ENCODE measurements around the gene FA2H.
"Not testable (repeated sequence)": the region's sequence is repeated elsewhere in the genome, so short reads cannot be mapped to it uniquely, and the experiment has no call there.

The FA2H gene

DNA sequence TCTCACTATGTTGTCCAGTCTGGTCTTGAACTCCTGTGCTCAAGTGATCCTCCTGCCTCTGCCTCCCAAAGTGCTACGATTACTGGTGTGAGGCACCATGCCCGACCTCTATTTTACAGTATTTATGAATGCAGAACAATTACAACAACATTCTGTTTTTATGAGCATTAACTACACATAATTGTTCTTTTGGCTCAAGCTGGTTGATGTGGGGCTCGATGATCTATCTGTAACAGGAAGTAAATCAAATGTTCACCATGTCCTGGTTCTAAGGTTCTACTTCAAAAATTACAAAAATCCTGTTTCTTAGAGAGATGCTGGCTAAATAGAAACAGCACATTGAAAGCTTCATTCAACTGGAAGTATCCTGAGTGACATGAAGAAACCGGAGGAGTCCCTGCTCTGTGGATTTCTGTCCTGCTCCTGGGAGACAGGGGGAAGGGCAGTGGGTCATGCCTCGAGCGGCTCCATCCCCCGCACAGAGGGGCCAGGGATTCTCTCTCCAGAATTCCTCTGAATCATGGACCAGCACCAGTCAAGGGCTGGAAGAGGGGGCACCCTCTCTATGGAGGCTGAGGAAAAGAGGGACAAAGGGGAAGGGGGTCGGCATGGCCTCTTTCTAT lies 31.5 kb downstream of the FA2H start:
- no peak for DNase-seq

DNA sequence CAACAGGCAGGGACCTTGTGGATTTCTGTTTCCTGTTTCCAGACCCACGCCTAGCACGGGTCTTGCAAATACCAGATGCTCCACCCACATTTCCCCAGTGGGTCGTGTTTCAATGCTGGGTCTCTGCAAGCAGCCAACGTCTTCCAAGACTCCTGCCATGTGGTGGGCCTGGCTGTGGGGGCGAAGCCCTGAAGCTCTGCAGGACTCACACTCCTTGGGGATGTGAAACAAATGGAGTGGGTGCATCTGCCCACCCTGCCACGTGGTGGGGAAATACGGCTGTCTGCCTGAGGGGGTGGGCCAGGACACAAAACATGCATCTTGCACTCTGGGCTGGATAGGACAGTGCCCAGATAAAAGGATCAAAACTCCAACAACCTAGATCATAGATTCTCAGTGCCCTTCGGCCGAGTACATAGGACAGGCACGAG lies 32.6 kb downstream of the FA2H start:
- no peak for DNase-seq

DNA sequence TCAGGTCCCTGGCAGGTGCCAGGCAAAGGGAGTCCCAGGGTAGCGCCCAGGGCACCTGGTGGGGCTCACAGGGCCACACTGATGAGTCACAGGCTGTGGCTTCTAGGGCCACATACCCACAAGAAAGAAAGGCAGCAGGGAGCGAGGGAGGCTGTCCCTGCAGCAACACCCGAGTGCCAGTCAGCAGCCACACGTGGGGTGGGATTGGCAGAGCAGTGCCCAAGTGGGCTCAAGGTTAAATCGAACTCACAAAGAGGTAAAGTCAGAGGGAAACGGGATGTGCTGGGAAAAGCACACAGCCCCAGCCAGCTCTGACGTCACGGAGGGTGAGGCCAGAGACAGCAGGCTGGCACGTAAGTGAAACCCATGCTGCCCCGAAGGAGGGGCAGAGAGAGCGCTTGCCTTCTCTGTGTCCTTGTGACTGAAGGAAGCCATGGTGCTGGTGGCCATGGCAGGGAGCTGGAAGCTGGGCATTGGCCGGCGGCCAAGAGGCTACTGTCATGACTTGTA lies 33.8 kb downstream of the FA2H start:
- no peak for DNase-seq

DNA sequence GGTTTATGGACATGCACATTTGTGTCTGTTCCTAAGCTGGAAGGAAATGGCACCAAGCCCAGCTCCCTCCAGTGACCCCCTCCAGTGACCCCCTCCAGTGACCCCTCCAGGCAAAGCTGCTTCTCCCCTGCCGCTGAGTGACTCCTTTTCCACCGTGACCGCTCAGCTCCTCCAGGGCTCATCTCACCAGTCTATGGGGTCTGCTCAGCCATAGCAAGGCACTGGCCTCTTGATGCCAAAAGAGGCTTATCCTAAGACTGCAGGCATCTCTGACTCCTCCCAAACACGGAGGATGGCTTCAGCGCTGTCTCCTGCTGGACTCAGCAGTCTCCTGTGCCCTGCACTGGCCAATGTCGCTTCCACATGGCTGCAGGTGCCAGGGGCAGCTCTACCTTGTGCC lies 35.3 kb downstream of the FA2H start:
- no peak for DNase-seq

DNA sequence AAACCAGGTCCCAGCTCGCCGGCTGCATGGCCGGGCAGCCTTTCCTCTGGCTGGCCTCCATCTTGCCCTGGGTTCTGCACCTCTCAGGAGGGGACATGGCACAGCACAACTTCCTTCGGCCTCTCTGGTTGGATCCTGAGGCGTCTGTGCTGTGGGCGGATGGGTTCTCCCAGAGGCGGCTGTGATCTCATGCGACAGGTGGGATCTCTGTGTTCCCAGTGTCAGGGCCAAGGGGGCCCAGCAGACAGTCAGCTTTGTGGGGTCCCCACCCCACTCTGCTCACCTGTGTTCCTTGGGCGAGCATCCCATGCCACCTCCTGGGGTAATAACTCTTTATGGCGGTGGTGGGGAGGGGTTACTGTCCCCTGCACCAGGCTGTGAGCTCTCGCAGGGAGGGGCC lies 35.8 kb downstream of the FA2H start:
- no peak for DNase-seq

DNA sequence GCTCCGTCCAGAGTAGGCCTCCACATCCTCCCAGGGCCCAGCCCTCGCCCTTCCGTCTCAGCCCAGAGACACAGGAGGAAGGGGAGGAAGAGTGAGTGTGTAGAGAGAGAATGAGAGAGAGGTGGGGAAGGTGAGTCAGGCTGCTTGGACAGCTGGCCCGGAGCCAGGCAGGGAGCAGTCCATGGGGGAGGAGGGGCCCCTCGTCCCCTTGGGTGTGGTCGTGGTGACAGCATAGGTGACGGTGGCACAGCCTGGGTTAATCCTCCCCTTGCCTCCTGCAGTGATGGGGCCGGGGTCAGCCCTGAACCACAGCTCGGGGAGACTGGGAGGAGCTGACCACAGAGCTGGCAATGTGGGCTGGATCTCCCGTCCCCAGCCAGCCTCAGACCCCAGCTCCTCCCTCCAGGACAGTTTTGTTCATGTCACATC lies 36.5 kb downstream of the FA2H start:
- DNase-seq, result no peak

DNA sequence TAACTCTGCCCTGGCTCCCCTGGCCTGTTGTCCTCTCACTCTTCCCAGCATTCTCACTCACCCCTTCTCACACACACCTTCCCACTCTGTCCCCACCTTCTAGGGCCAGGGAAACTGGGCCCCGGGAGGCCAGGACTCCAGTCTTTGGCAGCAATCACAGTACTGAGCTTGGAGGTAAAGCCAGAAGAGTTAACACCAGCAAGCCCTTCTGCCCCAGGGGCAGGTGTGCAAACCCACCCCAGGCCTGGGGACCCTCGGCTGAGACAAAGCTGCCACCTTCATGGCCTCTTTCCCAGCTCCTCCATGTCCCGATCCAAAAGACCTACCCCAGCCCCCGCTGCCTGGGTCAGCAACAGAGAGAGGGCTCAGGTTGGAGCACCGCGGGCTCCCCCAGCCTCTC lies 37.1 kb downstream of the FA2H start:
- no peak for DNase-seq

DNA sequence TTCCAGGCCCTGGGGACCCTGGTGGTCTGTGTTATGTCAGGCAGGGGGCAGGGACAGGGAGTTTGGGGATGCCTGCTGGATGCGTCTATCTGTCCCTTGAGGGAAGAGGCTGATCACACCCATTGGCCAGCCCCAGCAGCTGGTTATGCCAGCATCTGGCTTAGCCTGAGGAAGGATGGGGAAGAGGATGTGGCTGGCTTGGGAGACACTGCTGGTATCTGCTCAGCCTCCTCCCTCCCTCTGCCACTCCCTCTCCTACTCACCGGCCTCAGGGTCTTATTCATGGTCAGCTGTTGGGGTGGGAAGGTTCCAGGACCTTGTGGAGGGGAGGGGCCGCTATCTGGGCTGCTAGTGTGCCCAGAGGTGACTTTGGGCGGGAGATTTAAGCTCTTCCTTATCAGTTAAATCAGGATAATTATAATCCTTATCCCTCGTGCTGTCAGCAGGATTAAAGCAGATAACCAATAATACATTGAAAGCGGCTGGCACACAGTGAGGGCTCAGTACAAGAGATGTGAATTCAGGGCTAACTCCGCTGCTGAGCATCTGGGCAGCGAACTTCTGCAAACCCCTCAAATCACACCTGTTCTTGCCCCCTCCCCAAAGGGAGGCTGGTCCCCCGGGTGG lies 38.0 kb downstream of the FA2H start:
- DNase-seq, result no peak

DNA sequence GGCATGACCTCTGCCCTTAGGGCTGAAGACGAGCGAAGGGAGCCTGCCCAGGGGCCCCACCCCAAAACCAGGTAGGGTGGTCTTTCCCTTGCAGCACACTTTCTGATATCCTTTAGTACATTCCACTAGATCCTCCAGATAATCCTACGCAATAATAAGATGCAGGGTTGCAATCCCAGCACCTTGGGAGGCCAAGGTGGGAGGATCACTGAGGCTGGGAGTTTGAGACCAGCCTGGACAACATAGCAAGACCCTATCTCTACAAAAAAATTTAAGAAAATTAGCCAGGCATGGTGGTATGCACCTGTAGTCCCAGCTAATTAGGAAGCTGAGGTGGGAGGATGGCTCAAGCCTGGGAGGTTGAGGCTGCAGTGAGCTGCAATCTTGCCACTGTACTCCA lies 39.1 kb downstream of the FA2H start:
- DNase-seq, result no peak

DNA sequence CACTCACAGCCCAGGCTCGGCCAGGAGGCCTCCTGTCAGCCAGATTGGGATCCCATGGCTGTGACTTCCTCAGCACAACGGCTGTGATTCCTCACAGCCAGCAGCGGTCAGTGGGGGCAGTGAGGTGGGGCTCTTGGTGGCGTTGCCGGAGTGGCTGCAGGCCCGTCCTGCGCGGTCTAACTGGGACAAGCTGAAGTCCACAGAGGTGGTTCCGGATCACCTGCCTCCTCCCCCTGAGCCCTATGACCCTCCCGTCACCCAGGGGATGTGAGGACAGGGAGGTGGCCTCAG lies 39.5 kb downstream of the FA2H start:
- DNase-seq, result no peak

DNA sequence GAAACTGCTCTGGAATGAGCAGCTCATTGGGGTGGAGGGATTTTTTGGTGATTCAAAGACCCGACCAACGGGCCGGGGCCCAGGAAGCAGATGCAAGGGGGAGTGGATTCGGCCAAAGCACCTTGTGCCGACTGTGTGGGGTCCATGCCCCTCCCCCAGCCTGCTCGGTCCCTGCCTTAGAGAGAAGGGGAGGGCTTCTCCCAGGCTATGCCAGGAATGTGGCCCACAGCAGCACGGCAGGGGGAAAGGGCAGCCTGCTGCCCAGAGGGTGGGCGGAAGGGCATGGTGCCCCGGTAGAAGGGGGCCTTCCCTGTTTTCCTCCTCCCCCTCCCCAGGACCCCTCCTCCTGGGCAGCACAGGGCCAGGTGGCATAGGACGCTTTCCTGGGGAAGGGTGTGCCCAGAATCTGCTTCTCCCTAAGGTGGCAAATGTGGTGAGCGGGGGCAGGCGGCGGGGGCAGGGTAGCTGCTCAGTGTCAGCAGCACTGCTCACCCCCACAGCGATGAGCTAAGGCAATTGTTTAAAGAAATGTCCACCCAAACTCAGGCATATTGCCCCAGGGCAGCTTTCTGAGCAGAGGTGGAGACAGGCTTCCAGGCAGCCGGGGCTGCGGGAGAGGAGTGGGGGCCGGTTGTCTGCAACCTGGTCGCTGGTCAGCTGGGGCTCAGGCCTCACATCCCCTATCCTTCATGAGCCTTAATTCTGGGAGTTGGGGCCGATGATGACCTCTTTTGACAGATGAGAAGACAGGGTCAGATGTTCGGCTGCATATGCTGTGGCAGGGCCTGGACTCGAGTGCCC lies 40.1 kb downstream of the FA2H start:
- DNase-seq, result no peak

DNA sequence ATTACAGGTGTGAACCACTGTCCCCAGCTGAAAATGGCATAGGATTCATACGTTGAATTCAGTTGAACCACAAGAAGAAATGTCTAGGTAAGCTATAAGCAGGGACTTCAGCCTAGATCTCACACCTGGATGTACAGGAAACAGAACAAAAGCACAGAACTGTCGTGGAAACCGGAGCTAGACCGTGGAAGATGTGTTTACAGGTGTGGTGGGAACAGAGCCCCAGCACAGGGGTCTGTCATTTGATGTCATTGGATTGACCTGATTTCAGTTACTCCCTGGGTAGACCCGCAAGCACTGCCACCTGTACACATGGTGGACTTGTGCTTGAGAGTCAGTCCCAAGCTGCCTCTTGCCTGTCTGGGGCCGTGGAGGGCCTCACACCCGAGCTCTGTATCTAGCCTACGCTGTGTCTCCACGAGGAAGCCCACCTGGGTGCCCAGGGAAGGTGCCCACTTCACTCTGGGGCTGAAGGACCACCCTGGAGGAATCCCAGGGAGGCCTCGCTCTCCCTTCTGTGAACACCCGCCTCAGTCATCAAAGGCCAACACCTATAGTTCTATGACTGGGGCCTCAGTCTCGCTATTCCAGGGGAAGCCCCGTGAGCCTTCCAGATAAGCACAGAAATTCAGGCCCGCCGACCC lies 41.8 kb downstream of the FA2H start:
- no peak for DNase-seq

DNA sequence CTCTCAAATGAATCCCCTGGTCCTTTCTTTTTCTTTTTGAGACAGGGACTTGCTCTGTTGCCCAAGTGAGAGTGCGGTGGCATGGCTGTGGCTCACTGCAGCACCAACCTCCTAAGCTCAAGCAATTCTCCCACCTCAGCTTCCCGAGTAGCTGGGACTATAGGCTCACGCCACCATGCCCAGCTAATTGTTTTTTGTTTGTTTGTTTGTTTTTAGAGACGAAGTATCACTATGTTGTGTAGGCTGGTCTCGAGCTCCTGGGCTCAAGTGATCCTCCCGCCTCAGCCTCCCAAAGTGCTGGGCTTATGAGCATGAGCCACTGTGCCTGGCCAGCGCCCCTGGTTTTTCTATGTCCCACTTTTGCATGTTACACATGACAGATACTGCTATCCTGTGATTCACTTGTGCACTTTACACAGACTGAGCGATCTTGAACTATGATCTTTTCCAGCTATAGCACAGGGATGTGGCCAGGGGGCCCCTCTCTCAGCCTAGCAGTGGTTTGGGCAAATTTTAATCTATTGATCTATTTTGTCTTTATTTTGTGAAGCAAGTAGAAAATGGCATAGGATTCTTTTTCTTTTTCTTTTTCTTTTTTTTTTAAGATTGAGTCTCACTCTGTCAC lies 42.7 kb downstream of the FA2H start:
- no peak for DNase-seq

DNA sequence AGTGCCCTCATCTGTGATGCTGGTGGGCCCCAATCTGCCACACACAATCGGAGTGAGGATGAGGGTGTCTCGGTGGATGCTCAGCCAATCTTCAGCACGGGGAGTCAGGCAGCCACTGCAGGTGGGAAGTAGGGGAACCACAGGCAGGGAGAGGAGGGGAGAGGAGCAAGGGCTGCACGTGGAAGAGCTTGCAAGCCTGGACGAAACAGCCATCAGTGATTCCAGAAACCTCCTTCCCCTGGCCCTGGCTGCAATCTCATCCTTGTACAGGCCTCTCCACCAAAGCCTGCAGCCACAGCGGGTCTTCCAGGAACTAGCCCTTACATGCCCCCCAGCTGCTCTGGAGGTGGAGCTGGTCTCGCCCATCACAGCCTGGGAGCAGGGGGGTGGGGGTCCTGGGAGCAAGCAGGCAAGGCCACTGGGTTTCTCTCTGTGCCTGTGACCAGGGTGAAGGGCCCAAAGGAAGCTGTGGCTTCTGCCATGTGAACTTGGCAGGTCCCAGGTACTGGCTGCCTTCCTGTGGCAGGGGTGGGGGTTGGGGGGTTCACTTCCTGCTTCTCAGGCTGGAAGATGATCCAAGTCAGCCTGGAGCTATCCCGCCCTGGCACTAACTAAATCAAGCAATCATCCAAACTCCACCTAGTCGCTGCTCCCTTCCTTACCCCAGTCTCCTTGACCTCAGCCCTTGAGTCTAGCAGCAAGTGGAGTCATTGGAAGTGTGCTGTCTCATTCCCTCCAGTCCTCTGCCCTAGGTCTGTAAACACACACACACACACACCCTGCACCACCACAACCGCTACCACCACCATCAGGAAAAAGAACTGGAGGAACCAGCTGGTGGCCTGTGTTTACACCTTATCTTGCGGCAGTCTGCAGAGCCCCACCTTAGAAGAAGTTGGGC lies 44.6 kb downstream of the FA2H start:
- DNase-seq, result no peak

DNA sequence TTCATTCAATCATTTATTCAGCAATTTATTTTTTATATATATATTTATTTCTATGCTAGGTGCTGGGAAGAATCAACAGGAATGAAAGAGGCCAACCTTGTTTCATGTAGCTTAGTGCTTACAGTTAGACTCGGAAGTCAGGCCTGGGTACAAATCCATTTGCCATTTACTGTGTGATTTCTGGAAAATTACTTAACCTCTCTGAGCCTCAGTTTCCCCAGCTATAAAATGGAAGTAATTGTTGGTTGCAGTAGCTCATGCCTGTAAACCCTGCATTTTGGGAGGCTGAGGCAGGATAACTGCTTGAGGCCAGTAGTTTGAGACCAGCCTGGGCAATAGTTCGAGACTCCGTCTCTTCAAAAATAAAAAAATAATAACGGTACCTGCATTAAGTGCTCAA lies 46.7 kb downstream of the FA2H start:
- no peak for DNase-seq

DNA sequence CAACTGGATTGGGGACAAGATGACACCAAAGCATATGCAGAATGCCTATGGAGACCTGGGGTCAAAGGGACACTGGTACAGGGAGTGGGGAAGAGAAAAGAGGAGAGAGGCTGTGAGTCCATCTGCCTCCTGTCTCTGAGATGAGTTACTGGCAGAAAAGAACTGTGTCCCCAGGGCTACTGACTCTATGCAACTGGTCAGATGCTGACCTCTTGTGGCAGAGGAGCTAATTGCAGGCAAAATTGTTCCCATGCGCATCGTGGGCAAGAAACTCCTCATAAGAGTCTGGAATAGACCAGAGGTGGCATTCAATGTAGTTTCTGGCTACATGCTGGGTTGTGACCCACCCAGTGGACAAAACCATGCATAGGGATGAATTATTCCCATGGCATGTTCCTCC lies 47.9 kb downstream of the FA2H start:
- peak; percentile 5 for DNase-seq

DNA sequence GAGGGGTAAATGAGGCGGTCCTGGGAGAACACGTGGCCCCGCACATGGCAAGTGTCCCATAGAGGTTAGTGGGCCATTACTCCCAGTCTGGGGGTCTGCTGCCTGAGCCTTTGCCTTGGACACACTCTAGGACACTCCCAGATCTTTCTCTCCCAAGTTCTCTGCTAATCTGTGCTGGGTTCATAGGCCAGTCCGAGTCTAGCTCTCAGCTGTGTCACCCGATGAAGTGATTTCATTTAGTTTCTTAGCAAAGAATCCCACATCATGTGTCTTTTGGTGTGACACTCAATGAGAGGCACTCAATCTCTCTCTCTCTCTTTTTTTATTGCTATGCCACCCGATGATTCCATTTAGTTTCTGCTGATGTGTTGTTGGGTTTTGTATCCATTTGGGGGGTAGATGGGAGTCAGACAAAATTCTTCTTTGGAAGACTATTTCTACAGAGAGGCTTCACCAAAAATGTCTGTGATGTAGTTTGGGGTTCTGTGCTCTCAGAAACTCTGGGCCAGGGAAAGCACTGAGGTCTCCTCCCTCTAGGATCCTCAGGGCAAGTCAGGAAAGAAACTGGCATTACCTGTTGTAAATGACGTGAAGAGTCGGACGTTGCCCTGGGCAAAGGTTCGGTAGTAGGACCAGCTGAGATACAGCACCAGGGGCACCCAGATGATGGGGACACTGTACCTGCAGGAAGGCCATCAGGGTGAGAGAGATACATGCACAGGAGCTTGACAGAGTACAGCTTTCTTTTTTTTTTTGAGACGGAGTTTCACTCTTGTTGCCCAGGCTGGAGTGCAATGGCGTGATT lies 48.8 kb downstream of the FA2H start:
- DNase-seq, result no peak

DNA sequence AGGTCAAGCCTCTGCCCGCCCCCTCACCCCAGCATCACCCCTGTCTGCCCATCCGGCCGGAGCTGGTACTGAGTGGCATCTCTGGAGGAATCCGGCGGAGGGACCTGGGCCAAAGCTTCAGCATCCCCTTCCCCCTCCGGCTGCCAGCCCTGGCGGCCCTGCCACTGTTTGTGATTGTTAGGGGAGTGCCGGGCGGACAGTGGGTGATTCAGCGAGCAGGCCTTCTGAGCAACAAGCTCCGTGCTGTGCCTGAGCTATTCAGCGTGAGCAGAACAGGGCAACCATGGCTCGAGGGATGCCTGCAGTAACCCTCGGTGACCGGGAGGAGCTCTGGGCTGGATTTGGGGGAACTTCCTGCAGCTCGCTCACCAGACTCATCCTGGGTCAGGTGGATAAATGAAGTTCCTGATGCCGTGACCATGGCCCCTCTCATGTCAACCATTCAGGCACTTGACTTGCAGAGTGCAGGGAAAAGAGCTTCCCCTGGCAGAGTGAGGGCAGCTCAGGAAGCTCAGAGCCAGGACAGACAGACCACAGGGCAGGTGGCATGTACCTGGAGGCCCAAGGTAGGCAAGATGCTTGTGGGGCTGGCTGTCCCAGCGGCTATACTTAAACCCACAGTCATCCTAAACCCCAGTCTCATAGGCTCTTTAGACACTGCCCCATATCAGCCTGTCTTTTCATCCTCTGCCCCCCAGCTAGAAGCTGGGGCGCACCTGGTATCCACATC lies 49.6 kb downstream of the FA2H start:
- DNase-seq, result no peak

DNA sequence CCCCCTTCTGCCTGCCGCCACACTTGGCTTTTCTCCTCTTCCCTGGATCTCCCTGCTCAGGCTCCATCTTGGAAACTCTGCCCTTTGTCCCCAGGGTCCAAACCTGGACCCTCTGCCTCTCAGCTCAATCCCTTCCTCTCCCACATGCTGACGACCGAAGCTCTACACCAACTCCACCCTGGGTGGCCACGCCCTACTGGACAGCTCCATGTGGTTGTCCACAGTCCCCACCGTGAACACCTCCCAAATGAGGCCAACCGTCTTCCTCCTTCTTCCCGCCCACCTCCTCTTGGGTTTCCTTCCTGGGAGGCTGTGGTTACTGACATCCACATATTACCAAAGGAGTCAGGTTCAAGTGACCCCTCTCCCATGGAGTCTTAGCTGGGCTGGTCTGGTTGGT lies 51.4 kb downstream of the FA2H start:
- no peak for DNase-seq

DNA sequence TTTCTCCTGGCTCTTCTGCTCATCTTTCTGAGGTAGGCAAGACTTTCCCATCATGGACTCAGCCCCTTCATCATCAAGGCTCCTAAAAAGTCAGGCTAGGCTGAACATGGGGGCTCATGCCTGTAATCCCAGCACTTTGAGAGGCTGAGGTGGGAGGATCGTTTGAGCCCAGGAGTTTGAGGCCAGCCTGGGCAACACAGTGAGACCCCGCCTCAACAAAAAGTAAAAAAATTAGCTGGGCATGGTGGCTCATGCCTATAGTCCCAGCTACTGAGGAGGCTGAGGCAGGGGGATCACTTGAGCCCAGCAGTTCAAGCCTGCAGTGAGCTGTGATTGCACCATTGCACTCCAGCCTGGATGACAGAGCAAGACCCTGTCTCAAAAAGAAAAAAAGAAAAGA lies 52.5 kb downstream of the FA2H start:
- not testable (repeated sequence) for DNase-seq

DNA sequence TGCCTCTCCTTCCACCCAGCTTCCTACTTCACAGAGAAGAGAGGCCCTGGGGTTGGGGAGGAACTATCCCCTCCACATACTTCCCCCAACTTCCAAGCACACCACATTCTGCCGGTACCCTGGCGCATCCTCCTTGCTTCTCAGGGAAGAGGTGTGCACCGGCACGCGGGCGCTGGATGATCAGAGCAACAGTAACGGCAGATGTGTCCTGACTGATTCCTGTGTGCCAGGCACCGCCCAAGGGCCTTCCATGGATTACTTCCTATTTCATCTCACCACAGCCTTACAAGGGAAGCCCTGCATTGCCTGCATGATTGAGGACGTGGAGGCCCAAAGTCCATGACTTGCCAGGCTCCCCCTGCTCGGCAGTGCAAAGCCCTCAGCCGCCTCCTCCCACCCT lies 52.9 kb downstream of the FA2H start:
- no peak for DNase-seq
